HG03565 (cell line): Measurements from ENCODE around the gene SGK2.
A peak's percentile ranks its signal among the peaks of the same experiment; 100 is the strongest.
"Not testable (repeated sequence)": the region's sequence is repeated elsewhere in the genome, so short reads cannot be mapped to it uniquely, and the experiment has no call there.

Experiments used
- ATAC-seq: cut with Tn5 transposase; IDR thresholded peaks from one replicate; pipeline ENCODE4 v1.9.1; 2021; ENCODE audit warnings: mild to moderate bottlenecking, moderate library complexity; ENCODE audit not compliant: unreplicated experiment

SGK2 gene

GRCh38 chr20:43588526-43588925, 29.7 kb downstream of the SGK2 start:
- not testable (repeated sequence) for ATAC-seq

DNA sequence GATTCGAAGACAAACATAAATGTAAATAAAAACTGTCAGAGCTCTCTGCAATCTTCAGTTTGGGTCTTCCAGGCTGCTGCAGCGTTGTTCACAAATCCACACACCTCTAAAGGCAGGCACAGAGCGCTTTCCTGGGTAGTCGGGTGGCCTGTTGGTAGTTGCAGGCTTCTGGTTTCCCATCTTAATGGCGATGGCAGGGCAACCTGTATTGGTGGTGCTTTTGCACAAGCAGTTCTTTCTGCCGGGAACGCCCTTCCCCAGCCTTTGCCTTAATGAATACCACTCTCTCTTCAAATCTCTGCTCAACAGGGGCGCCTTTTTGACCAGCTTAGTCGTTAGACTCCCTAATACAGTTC, 31.2 kb downstream of the SGK2 start:
- ATAC-seq, result no peak

- peak; percentile 99 for ATAC-seq
Measured at GRCh38 chr20:43590392-43591303, 31.8 kb downstream of the SGK2 start, which contains the start of gene IFT52. IFT52 (plus strand) TSS chr20:43590937; CDS start chr20:43594699, 3,762 bp downstream.

GRCh38 chr20:43601960-43602359, 43.1 kb downstream of the SGK2 start:
- not testable (repeated sequence) for ATAC-seq

GRCh38 chr20:43603124-43603523, 44.3 kb downstream of the SGK2 start:
- ATAC-seq, result no peak

DNA sequence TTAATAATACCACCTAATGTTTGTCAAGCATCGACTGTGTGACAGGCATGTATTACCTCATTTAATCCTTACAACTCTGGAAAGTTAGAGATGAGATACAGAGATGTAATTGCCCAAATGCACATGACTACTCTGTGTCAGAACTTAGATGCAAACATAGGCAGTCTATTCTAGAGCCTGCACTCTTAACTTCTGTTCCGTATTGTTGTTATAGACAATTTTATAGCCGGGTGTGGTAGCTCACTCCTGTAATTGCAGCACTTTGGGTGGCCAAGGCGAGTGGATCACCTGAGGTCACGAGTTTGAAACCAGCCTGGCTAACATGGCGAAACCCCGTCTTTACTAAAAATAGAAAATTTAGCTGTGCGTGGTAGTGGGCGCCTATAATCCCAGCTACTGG, 46.9 kb downstream of the SGK2 start:
- ATAC-seq, result no peak

GRCh38 chr20:43607278-43607677, 48.5 kb downstream of the SGK2 start:
- ATAC-seq, result not testable (repeated sequence)

GRCh38 chr20:43631598-43631997, 72.8 kb downstream of the SGK2 start:
- no peak for ATAC-seq
